Keratinocyte (primary cell): ENCODE data around the gene EGR4. TPM values are rescaled to one million over a fixed set of nuclear protein-coding genes. Genes with fewer than 3 reads are reported as not detected.

Experiments used
- DNase-seq: peaks from one replicate; pipeline ENCODE4 v3.0.0-alpha.2; 2011; ENCODE audit warnings: low read depth, missing footprints, low spot score
- FAIRE-seq: peaks from 2 replicates; lab custom pipeline; 2011; peaks lifted over from hg19 to GRCh38; lab: Jason Lieb, UNC
- H2AFZ ChIP-seq: 2 replicates; pipeline ENCODE4 v1.6.0; 2012; ENCODE audit warnings: low read length, control low read depth, inconsistent platforms; ENCODE audit not compliant: control insufficient read depth
- H3K27ac ChIP-seq: 2 replicates; pipeline ENCODE4 v1.5.1; 2011; ENCODE audit warnings: low read length; ENCODE audit not compliant: control insufficient read depth, insufficient read depth
- H3K27me3 ChIP-seq: 3 replicates; pipeline ENCODE4 v1.6.0; 2011; ENCODE audit warnings: low read length; ENCODE audit not compliant: control insufficient read depth, insufficient read depth; ENCODE audit errors: extremely low read depth
- H3K36me3 ChIP-seq, 2 experiments: 2 replicates in 1 of 2; 3 replicates in 1 of 2; pipeline ENCODE4 v1.5.1; 2011; ENCODE audit warnings: low read length in 2 of 2, mild to moderate bottlenecking in 1 of 2; ENCODE audit not compliant: control insufficient read depth in 2 of 2, insufficient read depth in 2 of 2; ENCODE audit errors: extremely low read depth in 1 of 2
- H3K4me1 ChIP-seq: 3 replicates; pipeline ENCODE4 v1.5.1; 2011; ENCODE audit warnings: low read length; ENCODE audit not compliant: control insufficient read depth, insufficient read depth; ENCODE audit errors: extremely low read depth
- H3K4me2 ChIP-seq: 3 replicates; pipeline ENCODE4 v1.6.0; 2011; ENCODE audit warnings: low read depth, low read length; ENCODE audit not compliant: control insufficient read depth, insufficient read depth; ENCODE audit errors: extremely low read depth
- H3K4me3 ChIP-seq, 3 experiments: fragments of 200-600 bp in 1 of 3; sonication (generic) in 1 of 3; 2 replicates in 2 of 3; 3 replicates in 1 of 3; pipeline ENCODE4 v1.5.1; 2011 to 2016; ENCODE audit warnings: low read length in 3 of 3, mild to moderate bottlenecking in 3 of 3, control low read depth in 2 of 3, inconsistent platforms in 1 of 3, low read depth in 1 of 3, mixed read lengths in 1 of 3, mixed run types in 1 of 3, moderate library complexity in 1 of 3; ENCODE audit not compliant: control insufficient read depth in 2 of 3, insufficient read depth in 2 of 3; ENCODE audit errors: extremely low read depth in 1 of 3
- H3K79me2 ChIP-seq: 2 replicates; pipeline ENCODE4 v1.6.0; 2012; ENCODE audit warnings: low read length; ENCODE audit not compliant: control insufficient read depth, insufficient read depth
- H3K9ac ChIP-seq: 3 replicates; pipeline ENCODE4 v1.6.0; 2011; ENCODE audit warnings: low read length; ENCODE audit not compliant: control insufficient read depth, insufficient read depth; ENCODE audit errors: extremely low read depth
- H3K9me1 ChIP-seq: 3 replicates; pipeline ENCODE4 v1.6.0; 2011; ENCODE audit warnings: low read length; ENCODE audit not compliant: control insufficient read depth, insufficient read depth; ENCODE audit errors: extremely low read depth
- H3K9me3 ChIP-seq: 2 replicates; pipeline ENCODE4 v1.5.1; 2012; ENCODE audit warnings: low read depth, low read length; ENCODE audit not compliant: control insufficient read depth
- H4K20me1 ChIP-seq: 3 replicates; pipeline ENCODE4 v1.6.0; 2011; ENCODE audit warnings: low read length; ENCODE audit not compliant: control insufficient read depth, insufficient read depth; ENCODE audit errors: extremely low read depth
- EZH2 ChIP-seq: IDR thresholded peaks from one replicate; pipeline ENCODE4 v1.6.1; 2012; ENCODE audit warnings: inconsistent platforms, mild to moderate bottlenecking, low read length, moderate library complexity
- dilution Hi-C: fragments of 300-500 bp; cut with MboI; formaldehyde crosslinking; loops from one replicate; pipeline ENCODE4 v1.7.0; 2020; ENCODE audit warnings: low sequenced_read_pairs; ENCODE audit not compliant: extremely low pct_ligation_motif_present
- polyA plus RNA-seq, 5 experiments: library from polyadenylated mRNA; depleted of rRNA in 3 of 5; stranded (reverse) in 3 of 5; stranded (forward) in 1 of 5; unstranded in 1 of 5; fragments of >200 nt; gene quantifications; 1 replicate in 1 of 5; 2 replicates in 3 of 5; 3 replicates in 1 of 5; pipeline versions ENCODE4 v1.2.1 to v1.2.3, GENCODE V29; 2011 to 2012; ENCODE audit warnings: missing spikeins in 2 of 5, low read depth in 1 of 5, low replicate concordance in 1 of 5
- TF ChIP-seq, protein P1 (sequence below), 3 experiments: IDR thresholded peaks in 1 of 3; conservative IDR thresholded peaks in 1 of 3; optimal IDR thresholded peaks in 1 of 3; 2 replicates in 2 of 3; 3 replicates in 1 of 3; pipeline versions ENCODE3 to v1.5.1; 2011; ENCODE audit warnings: low read length in 3 of 3, mild to moderate bottlenecking in 3 of 3, moderate library complexity in 2 of 3, control low read depth in 1 of 3, inconsistent platforms in 1 of 3; ENCODE audit not compliant: insufficient read depth in 2 of 3; ENCODE audit errors: extremely low read depth in 1 of 3

The EGR4 gene
- polyA plus RNA-seq, 1 donor (not counting 4 experiments of a cell fraction or from before 2014, with no cell fraction given): not detected

DNA sequence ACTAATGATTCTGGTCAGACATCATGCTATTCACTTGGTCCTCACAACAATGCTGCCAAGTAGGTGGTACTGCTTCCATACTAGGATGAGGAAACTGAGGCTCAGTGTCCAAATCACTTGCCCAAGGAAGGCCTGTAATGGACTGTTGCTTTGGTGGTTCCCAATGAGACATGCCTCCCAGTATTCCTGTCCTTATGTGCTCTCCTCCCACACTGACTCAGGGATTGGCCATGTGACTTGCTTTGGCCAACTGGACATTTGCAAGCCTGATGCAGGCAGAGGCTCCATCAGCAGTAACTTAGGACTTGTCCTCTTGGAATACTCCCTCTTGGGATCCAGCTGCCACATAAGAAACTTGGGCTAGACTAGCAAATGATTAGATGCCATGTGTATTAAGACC is 12.1 kb downstream of the EGR4 start:
- H3K9me3 ChIP-seq: no peaks in the 10 kb centered on the region
- DNase-seq: no peak
- H3K27ac ChIP-seq: no peak overlapping the region
- H4K20me1 ChIP-seq: peaks cover 2% of the 10 kb centered on the region
- peaks cover 6% of the 10 kb centered on the region for H3K27me3 ChIP-seq
- dilution Hi-C loops: no loop called here
- peaks cover 9% of the 10 kb centered on the region for H3K4me1 ChIP-seq
- H3K9ac ChIP-seq: no peak overlapping the region
- H3K4me2 ChIP-seq: no peak overlapping the region
- no peak overlapping the region for H2AFZ ChIP-seq
- no peak for TF ChIP-seq EZH2
- TF ChIP-seq, protein P1, sequence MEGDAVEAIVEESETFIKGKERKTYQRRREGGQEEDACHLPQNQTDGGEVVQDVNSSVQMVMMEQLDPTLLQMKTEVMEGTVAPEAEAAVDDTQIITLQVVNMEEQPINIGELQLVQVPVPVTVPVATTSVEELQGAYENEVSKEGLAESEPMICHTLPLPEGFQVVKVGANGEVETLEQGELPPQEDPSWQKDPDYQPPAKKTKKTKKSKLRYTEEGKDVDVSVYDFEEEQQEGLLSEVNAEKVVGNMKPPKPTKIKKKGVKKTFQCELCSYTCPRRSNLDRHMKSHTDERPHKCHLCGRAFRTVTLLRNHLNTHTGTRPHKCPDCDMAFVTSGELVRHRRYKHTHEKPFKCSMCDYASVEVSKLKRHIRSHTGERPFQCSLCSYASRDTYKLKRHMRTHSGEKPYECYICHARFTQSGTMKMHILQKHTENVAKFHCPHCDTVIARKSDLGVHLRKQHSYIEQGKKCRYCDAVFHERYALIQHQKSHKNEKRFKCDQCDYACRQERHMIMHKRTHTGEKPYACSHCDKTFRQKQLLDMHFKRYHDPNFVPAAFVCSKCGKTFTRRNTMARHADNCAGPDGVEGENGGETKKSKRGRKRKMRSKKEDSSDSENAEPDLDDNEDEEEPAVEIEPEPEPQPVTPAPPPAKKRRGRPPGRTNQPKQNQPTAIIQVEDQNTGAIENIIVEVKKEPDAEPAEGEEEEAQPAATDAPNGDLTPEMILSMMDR (optimal IDR thresholded peaks at IDR 0.05 in 1 of 3, IDR thresholded peaks at IDR 0.05 in 1 of 3, conservative IDR thresholded peaks at IDR 0.05 in 1 of 3; ENCODE audit: extremely low read depth in 1 of 3, insufficient read depth in 2 of 3, low read length in 3 of 3): no peak
- H3K79me2 ChIP-seq: peaks cover 4% of the 10 kb centered on the region
- peaks cover 0 to 5% of the 10 kb centered on the region in 2 experiments for H3K36me3 ChIP-seq
- peaks cover 2% of the 10 kb centered on the region for H3K9me1 ChIP-seq
- no peak overlapping the region for H3K4me3 ChIP-seq
- no peak for FAIRE-seq

DNA sequence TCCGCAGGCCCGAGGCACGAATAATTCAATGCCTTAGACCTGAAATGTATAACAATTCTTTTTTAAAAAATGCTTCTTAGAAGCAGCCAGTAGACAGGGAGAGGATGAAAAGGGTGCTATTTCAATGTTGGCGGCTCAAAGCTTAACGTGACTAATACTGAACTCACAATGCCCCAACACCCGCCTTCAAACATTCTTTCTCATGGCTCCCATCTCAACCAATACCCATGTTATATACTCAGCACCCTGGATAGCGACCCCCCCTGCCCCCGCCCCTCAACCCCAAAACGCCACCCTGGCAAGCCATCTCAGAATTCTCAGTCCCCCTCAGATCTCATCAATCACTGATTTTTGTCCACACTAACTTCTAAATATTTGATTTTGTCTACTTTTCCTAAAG is 13.5 kb downstream of the EGR4 start:
- H3K9ac ChIP-seq: no peak overlapping the region
- dilution Hi-C loops: no loop called here
- peaks cover 2% of the 10 kb centered on the region for H3K9me1 ChIP-seq
- peaks cover 2% of the 10 kb centered on the region for H4K20me1 ChIP-seq
- TF ChIP-seq EZH2: no peak
- TF ChIP-seq, protein P1 (optimal IDR thresholded peaks at IDR 0.05 in 1 of 3, IDR thresholded peaks at IDR 0.05 in 1 of 3, conservative IDR thresholded peaks at IDR 0.05 in 1 of 3; ENCODE audit: extremely low read depth in 1 of 3, insufficient read depth in 2 of 3, low read length in 3 of 3): no peak
- peaks cover 4% of the 10 kb centered on the region for H3K79me2 ChIP-seq
- peaks cover 7% of the 10 kb centered on the region for H3K4me1 ChIP-seq
- no peaks in the 10 kb centered on the region for H3K27me3 ChIP-seq
- H3K9me3 ChIP-seq: no peaks in the 10 kb centered on the region
- no peak for DNase-seq
- H3K4me2 ChIP-seq: no peak overlapping the region
- no peak overlapping the region for H3K4me3 ChIP-seq
- no peak overlapping the region for H3K27ac ChIP-seq
- FAIRE-seq: no peak
- no peak overlapping the region for H2AFZ ChIP-seq
- peaks cover 0 to 5% of the 10 kb centered on the region in 2 experiments for H3K36me3 ChIP-seq
